Osteocyte (in vitro differentiated cells): ENCODE results near the gene PHACTR1. TPM values are rescaled to one million over a fixed set of nuclear protein-coding genes. Genes with fewer than 3 reads are reported as not detected.

ENCODE experiments used
- DNase-seq: peaks from one replicate; pipeline ENCODE4 v3.0.0; 2021; ENCODE audit warnings: mixed read lengths; ENCODE audit not compliant: unreplicated experiment; ENCODE audit errors: extremely low spot score
- H3K27ac Mint-ChIP-seq: one replicate; pipeline ENCODE4 v1.8.0; 2021; ENCODE audit warnings: mild to moderate bottlenecking, mixed read lengths; ENCODE audit not compliant: unreplicated experiment
- H3K27me3 Mint-ChIP-seq: one replicate; pipeline ENCODE4 v1.8.0; 2021; ENCODE audit warnings: mixed read lengths; ENCODE audit not compliant: unreplicated experiment
- H3K36me3 Mint-ChIP-seq: one replicate; pipeline ENCODE4 v1.8.0; 2021; ENCODE audit warnings: mixed read lengths; ENCODE audit not compliant: unreplicated experiment
- H3K4me1 Mint-ChIP-seq: one replicate; pipeline ENCODE4 v1.8.0; 2021; ENCODE audit warnings: mixed read lengths; ENCODE audit not compliant: unreplicated experiment
- H3K4me3 Mint-ChIP-seq: one replicate; pipeline ENCODE4 v1.8.0; 2021; ENCODE audit warnings: mild to moderate bottlenecking, moderate library complexity, mixed read lengths; ENCODE audit not compliant: unreplicated experiment
- H3K9me3 Mint-ChIP-seq: one replicate; pipeline ENCODE4 v1.8.0; 2021; ENCODE audit warnings: mixed read lengths; ENCODE audit not compliant: unreplicated experiment
- total RNA-seq: library from RNA; stranded (reverse); gene quantifications from 2 replicates; pipeline ENCODE4 v1.2.1, GENCODE V29; 2021
- TF ChIP-seq, protein P1 (sequence below): fragments of 200-600 bp; sonication (generic); IDR thresholded peaks from 2 replicates; pipeline ENCODE4 v1.5.0; 2021; ENCODE audit warnings: antibody characterized with exemption, mild to moderate bottlenecking, moderate library complexity

The PHACTR1 gene
- total RNA-seq, 1 donor from 2014 or later = 1.0 TPM

DNA sequence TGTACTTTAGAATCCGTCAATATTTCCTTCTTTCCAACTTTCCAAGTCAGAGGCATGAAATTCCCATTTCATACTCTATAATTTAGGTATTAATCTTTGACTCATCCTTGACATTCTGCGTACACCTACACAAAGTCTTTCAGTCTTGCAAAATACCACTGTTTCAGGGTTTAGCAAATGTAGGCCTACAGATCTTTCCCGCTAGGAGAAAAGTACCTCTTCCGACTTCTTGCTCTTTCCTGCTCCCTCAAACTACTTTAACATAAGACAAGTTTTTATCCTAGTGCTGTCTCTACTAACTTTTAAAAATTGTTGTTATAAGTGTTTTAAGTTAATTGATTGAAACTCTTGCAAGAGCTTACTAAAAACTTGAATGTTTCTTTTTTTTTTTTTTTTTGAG lies 18.3 kb upstream of the PHACTR1 start:
- H3K4me3 Mint-ChIP-seq = no peak overlapping the region
- no peaks in the 10 kb centered on the region for H3K4me1 Mint-ChIP-seq
- no peaks in the 10 kb centered on the region for H3K9me3 Mint-ChIP-seq
- DNase-seq = no peak
- TF ChIP-seq, protein P1, sequence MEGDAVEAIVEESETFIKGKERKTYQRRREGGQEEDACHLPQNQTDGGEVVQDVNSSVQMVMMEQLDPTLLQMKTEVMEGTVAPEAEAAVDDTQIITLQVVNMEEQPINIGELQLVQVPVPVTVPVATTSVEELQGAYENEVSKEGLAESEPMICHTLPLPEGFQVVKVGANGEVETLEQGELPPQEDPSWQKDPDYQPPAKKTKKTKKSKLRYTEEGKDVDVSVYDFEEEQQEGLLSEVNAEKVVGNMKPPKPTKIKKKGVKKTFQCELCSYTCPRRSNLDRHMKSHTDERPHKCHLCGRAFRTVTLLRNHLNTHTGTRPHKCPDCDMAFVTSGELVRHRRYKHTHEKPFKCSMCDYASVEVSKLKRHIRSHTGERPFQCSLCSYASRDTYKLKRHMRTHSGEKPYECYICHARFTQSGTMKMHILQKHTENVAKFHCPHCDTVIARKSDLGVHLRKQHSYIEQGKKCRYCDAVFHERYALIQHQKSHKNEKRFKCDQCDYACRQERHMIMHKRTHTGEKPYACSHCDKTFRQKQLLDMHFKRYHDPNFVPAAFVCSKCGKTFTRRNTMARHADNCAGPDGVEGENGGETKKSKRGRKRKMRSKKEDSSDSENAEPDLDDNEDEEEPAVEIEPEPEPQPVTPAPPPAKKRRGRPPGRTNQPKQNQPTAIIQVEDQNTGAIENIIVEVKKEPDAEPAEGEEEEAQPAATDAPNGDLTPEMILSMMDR = no peak
- no peak overlapping the region for H3K27ac Mint-ChIP-seq
- H3K27me3 Mint-ChIP-seq = peaks cover 35% of the 10 kb centered on the region
- no peaks in the 10 kb centered on the region for H3K36me3 Mint-ChIP-seq

DNA sequence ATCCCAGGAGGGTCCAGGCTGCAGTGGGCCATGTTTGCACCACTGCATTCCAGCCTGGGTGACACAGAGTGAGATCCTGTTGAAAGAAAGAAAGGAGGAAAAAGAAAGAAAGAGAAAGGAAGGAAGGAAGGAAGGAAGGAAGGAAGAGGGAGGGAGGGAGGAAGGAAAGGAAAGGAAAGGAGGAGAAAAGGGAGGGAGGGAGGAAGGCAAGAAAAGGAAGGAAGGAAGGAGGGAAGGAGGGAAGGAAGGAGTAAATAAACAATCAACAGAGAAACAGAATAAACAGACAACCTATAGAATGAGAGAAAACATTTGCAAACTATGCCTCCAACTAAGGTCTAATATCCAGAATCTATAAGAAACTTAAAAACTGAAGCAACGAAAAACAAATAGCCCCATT lies 11.6 kb upstream of the PHACTR1 start:
- Mint-ChIP-seq H3K4me1 (peaks cover 8% of the 10 kb centered on the region), H3K9me3 (no peaks in the 10 kb centered on the region), H3K27ac (no peak overlapping the region), H3K27me3 (peaks cover 14% of the 10 kb centered on the region), H3K4me3 (no peak overlapping the region), H3K36me3 (no peaks in the 10 kb centered on the region)
- no peak for DNase-seq
- TF ChIP-seq, protein P1 = no peak

DNA sequence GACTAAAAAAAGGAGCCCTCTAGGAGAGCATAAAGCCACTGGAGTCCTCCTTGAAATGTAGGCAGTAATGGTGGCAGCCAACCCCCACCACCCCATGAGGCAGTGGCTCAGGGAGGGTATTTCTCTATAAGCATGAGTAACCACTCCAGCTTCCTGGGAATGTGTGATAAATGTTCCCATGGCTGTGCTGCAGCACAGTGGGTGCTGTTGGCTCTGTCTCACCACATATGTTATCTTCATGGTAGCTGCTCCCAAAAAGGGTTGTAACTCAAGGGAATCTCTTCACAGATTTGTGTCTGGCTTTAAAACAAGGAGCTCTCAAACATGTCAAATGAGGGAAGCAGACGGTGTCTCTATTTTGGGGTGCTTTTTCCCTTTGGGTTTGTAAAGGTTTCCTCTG lies 7.5 kb upstream of the PHACTR1 start:
- DNase-seq = no peak
- no peak overlapping the region for H3K27ac Mint-ChIP-seq
- no peaks in the 10 kb centered on the region for H3K36me3 Mint-ChIP-seq
- TF ChIP-seq, protein P1 = no peak
- peaks cover 2% of the 10 kb centered on the region for H3K27me3 Mint-ChIP-seq
- H3K9me3 Mint-ChIP-seq = no peaks in the 10 kb centered on the region
- no peak overlapping the region for H3K4me3 Mint-ChIP-seq
- H3K4me1 Mint-ChIP-seq = peaks cover 15% of the 10 kb centered on the region

GRCh38 chr6:12709556-12710232 lies 6.9 kb upstream of the PHACTR1 start:
- DNase-seq = no peak
- Mint-ChIP-seq H3K27me3 (no peaks in the 10 kb centered on the region), H3K9me3 (no peaks in the 10 kb centered on the region), H3K36me3 (no peaks in the 10 kb centered on the region), H3K27ac (no peak overlapping the region), H3K4me3 (no peak overlapping the region), H3K4me1 (peaks cover 15% of the 10 kb centered on the region)
- TF ChIP-seq, protein P1 = no peak

DNA sequence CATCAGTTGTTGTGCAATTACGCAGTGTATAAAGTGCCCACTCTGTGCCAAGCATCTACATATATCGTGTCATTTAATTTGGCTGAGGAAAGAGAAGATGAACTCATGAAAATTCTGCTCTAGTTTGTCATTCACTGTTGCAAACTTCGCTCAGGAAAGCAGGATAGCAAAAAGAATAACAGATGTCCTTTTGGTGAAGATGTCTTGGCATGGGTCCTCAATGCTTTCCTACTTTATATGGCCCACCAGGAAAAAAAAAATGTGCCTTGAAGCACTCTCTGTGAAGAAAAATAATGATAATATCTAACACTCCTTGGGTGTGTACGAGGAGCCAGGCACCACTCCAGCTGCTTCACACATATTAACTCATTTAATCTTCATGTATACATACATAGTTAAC lies 5.6 kb upstream of the PHACTR1 start:
- DNase-seq = no peak
- Mint-ChIP-seq H3K9me3 (no peaks in the 10 kb centered on the region), H3K27ac (no peak overlapping the region), H3K36me3 (no peaks in the 10 kb centered on the region), H3K4me3 (no peak overlapping the region), H3K27me3 (no peaks in the 10 kb centered on the region), H3K4me1 (peaks cover 15% of the 10 kb centered on the region)
- TF ChIP-seq, protein P1 = no peak
